AG08396 (cell line): ENCODE results near the gene ZNF280C.
A peak's percentile ranks its signal among the peaks of the same experiment; 100 is the strongest.

Experiments used
- DNase-seq: peaks from one replicate; pipeline ENCODE4 v3.0.0; 2012; ENCODE audit warnings: low spot score, mixed read lengths

The ZNF280C gene

GRCh38 chrX:130176942-130177341 is 91.8 kb downstream of the ZNF280C start:
- no peak for DNase-seq

GRCh38 chrX:130176354-130176776 is 92.3 kb downstream of the ZNF280C start:
- DNase-seq: no peak

GRCh38 chrX:130174937-130175336 is 93.8 kb downstream of the ZNF280C start:
- no peak for DNase-seq

- peak; percentile 73 for DNase-seq
Observed at GRCh38 chrX:130174045-130174704, 94.5 kb downstream of the ZNF280C start.

GRCh38 chrX:130173190-130173895 is 95.4 kb downstream of the ZNF280C start:
- DNase-seq: peak; percentile 81

- no peak for DNase-seq
Observed at GRCh38 chrX:130172127-130172845, 96.4 kb downstream of the ZNF280C start.

GRCh38 chrX:130171446-130172126 is 97.1 kb downstream of the ZNF280C start, which contains the start of gene RAB33A:
Gene RAB33A (plus strand): TSS chrX:130171962. CDS start chrX:130172063, 101 bp downstream.
- DNase-seq: peak; percentile 19

GRCh38 chrX:130170752-130171445 is 97.8 kb downstream of the ZNF280C start:
- DNase-seq: peak; percentile 48

GRCh38 chrX:130167040-130167439 is 101.7 kb downstream of the ZNF280C start:
- no peak for DNase-seq

GRCh38 chrX:130166503-130166777 is 102.3 kb downstream of the ZNF280C start:
- DNase-seq: no peak

GRCh38 chrX:130165703-130166502 is 102.8 kb downstream of the ZNF280C start, which contains the start of gene AIFM1:
Gene AIFM1 (minus strand): TSS chrX:130165841. CDS start chrX:130165656, 185 bp downstream.
- peak; percentile 90 for DNase-seq

GRCh38 chrX:130165181-130165702 is 103.5 kb downstream of the ZNF280C start:
- no peak for DNase-seq

- no peak for DNase-seq
Observed at GRCh38 chrX:130163398-130163797, 105.3 kb downstream of the ZNF280C start.

- no peak for DNase-seq
Observed at GRCh38 chrX:130162094-130162735, 106.5 kb downstream of the ZNF280C start.

- no peak for DNase-seq
Observed at GRCh38 chrX:130159776-130160175, 108.9 kb downstream of the ZNF280C start.

- no peak for DNase-seq
Observed at GRCh38 chrX:130158311-130158710, 110.4 kb downstream of the ZNF280C start.

GRCh38 chrX:130155564-130155963 is 113.1 kb downstream of the ZNF280C start:
- no peak for DNase-seq
